IMR-90 (cell line): ENCODE measurements around the gene FAM174B. TPM values are rescaled to one million over a fixed set of nuclear protein-coding genes. Genes with fewer than 3 reads are reported as not detected.

Source experiments
- ATAC-seq: fragments of 200-7000 bp; cut with Tn5 transposase; 2 replicates; pipeline ENCODE4 v1.9.1; 2020; ENCODE audit warnings: low read depth, mild to moderate bottlenecking, moderate library complexity
- BruUV-seq: library from RNA; stranded (reverse); fragments of 400-500 nt; replicated peaks from 2 replicates; lab custom pipeline; 2021; lab: Mats Ljungman, UMichigan
- CTCF ChIA-PET: fragments of 300-600 bp; formaldehyde crosslinking; extraction: SDS; loops from one replicate; lab custom pipeline; 2021; ENCODE audit warnings: antibody characterized with exemption; lab: Yijun Ruan, JAX
- POLR2A ChIA-PET: fragments of 300-600 bp; sonication (Branson Sonifier 250); formaldehyde crosslinking; loops from one replicate; lab custom pipeline; 2022; ENCODE audit warnings: antibody characterized with exemption; ENCODE audit not compliant: unreplicated experiment; lab: Charles Lee
- DNase-seq: peaks from one replicate; pipeline ENCODE4 v3.0.0; 2013
- H2AFZ ChIP-seq: replicated peaks from 2 replicates; pipeline ENCODE3; 2013; ENCODE audit warnings: low read length, mild to moderate bottlenecking; ENCODE audit not compliant: poor library complexity
- H2AK5ac ChIP-seq: 2 replicates; pipeline ENCODE4 v1.6.1; 2013; ENCODE audit warnings: low read depth, low read length, inconsistent platforms
- H2AK9ac ChIP-seq: replicated peaks from 2 replicates; pipeline ENCODE3; 2013; ENCODE audit warnings: mild to moderate bottlenecking, low read depth, low read length, moderate library complexity; ENCODE audit not compliant: poor library complexity
- H2BK120ac ChIP-seq: 2 replicates; pipeline ENCODE4 v1.6.1; 2013; ENCODE audit warnings: low read depth, low read length, inconsistent platforms
- H2BK15ac ChIP-seq: 3 replicates; pipeline ENCODE4 v1.6.1; 2013; ENCODE audit warnings: low read depth, low read length, inconsistent platforms
- H2BK20ac ChIP-seq: 2 replicates; pipeline ENCODE4 v1.6.1; 2013; ENCODE audit warnings: low read depth, mild to moderate bottlenecking, inconsistent platforms, low read length, moderate library complexity
- H2BK5ac ChIP-seq: 2 replicates; pipeline ENCODE4 v1.6.1; 2013; ENCODE audit warnings: mild to moderate bottlenecking, low read depth, low read length, inconsistent platforms; ENCODE audit not compliant: poor library complexity, severe bottlenecking
- H3K14ac ChIP-seq: replicated peaks from 2 replicates; pipeline ENCODE4 v1.6.1; 2013; ENCODE audit warnings: low read depth, low read length, inconsistent platforms
- H3K18ac ChIP-seq: 2 replicates; pipeline ENCODE4 v1.6.1; 2013; ENCODE audit warnings: low read depth, low read length, control low read depth
- H3K23ac ChIP-seq: 2 replicates; pipeline ENCODE4 v1.6.1; 2013; ENCODE audit warnings: low read depth, low read length, inconsistent platforms
- H3K27ac ChIP-seq: 2 replicates; pipeline ENCODE4 v1.5.1; 2013; ENCODE audit warnings: mild to moderate bottlenecking, control low read depth, low read length; ENCODE audit not compliant: insufficient read depth
- H3K27me3 ChIP-seq: 2 replicates; pipeline ENCODE4 v1.6.1; 2013; ENCODE audit warnings: low read length; ENCODE audit not compliant: control insufficient read depth, insufficient read depth
- H3K36me3 ChIP-seq: 2 replicates; pipeline ENCODE4 v1.6.1; 2013; ENCODE audit warnings: low read length, mixed read lengths; ENCODE audit not compliant: control insufficient read depth, insufficient read depth
- H3K4ac ChIP-seq: 2 replicates; pipeline ENCODE4 v1.6.1; 2013; ENCODE audit warnings: low read depth, low read length, inconsistent platforms
- H3K4me1 ChIP-seq: 2 replicates; pipeline ENCODE4 v1.6.1; 2013; ENCODE audit warnings: low read length, mixed read lengths; ENCODE audit not compliant: control insufficient read depth, insufficient read depth
- H3K4me2 ChIP-seq: 2 replicates; pipeline ENCODE4 v1.6.1; 2013; ENCODE audit warnings: low read depth, mild to moderate bottlenecking, control low read depth, low read length, moderate library complexity
- H3K4me3 ChIP-seq: 2 replicates; pipeline ENCODE4 v1.5.1; 2013; ENCODE audit warnings: low read depth, mild to moderate bottlenecking, control low read depth, low read length, moderate library complexity; ENCODE audit not compliant: insufficient read depth
- H3K56ac ChIP-seq: 2 replicates; pipeline ENCODE4 v1.6.1; 2013; ENCODE audit warnings: low read length, inconsistent platforms; ENCODE audit not compliant: insufficient read depth; ENCODE audit errors: extremely low read depth
- H3K79me1 ChIP-seq, 2 experiments: 2 replicates each; pipeline ENCODE4 v1.6.1; 2013; ENCODE audit warnings: low read length in 2 of 2, inconsistent platforms in 1 of 2, low read depth in 1 of 2
- H3K9ac ChIP-seq: 2 replicates; pipeline ENCODE4 v1.6.1; 2013; ENCODE audit warnings: low read depth, low read length, control low read depth
- H3K9me1 ChIP-seq: 2 replicates; pipeline ENCODE4 v1.6.1; 2013; ENCODE audit warnings: low read length, inconsistent platforms; ENCODE audit not compliant: insufficient read depth
- H3K9me3 ChIP-seq: 2 replicates; pipeline ENCODE4 v1.6.1; 2013; ENCODE audit warnings: low read length; ENCODE audit not compliant: control insufficient read depth, insufficient read depth
- H4K20me1 ChIP-seq: 2 replicates; pipeline ENCODE4 v1.6.1; 2013; ENCODE audit warnings: low read length, inconsistent platforms; ENCODE audit not compliant: insufficient read depth
- H4K5ac ChIP-seq: 2 replicates; pipeline ENCODE4 v1.6.1; 2013; ENCODE audit warnings: mild to moderate bottlenecking, low read depth, low read length, control low read depth
- H4K8ac ChIP-seq, 2 experiments: 2 replicates each; pipeline ENCODE4 v1.6.1; 2013; ENCODE audit warnings: low read depth in 2 of 2, low read length in 2 of 2, control low read depth in 1 of 2, inconsistent platforms in 1 of 2
- H4K91ac ChIP-seq: 2 replicates; pipeline ENCODE4 v1.6.1; 2013; ENCODE audit warnings: low read depth, low read length, inconsistent platforms; ENCODE audit not compliant: insufficient read depth
- BHLHE40 ChIP-seq: fragments of 150-350 bp; IDR thresholded peaks from 2 replicates; pipeline ENCODE4 v1.6.1; 2016; ENCODE audit warnings: mild to moderate bottlenecking, low read depth, low read length
- CEBPB ChIP-seq: IDR thresholded peaks from 2 replicates; pipeline ENCODE4 v1.6.1; 2012; ENCODE audit warnings: low read depth, low read length, improper control_type of control experiment
- CHD1 ChIP-seq: IDR thresholded peaks from 2 replicates; pipeline ENCODE4 v1.6.1; 2012; ENCODE audit warnings: low read depth, low read length, improper control_type of control experiment
- CTCF ChIP-seq: conservative IDR thresholded peaks from 2 replicates; pipeline ENCODE4 v1.5.1; 2012; ENCODE audit warnings: mild to moderate bottlenecking, low read depth, low read length, improper control_type of control experiment
- ELK1 ChIP-seq: fragments of 150-350 bp; IDR thresholded peaks from 2 replicates; pipeline ENCODE4 v1.6.1; 2016; ENCODE audit warnings: low read depth, mild to moderate bottlenecking, low read length, moderate library complexity, borderline replicate concordance
- FOS ChIP-seq: fragments of 150-350 bp; IDR thresholded peaks from 2 replicates; pipeline ENCODE4 v1.6.1; 2016; ENCODE audit warnings: low read depth, low read length
- MAFK ChIP-seq: IDR thresholded peaks from 2 replicates; pipeline ENCODE4 v1.6.1; 2012; ENCODE audit warnings: low read depth, low read length, improper control_type of control experiment
- MAZ ChIP-seq: IDR thresholded peaks from 2 replicates; pipeline ENCODE4 v1.6.1; 2012; ENCODE audit warnings: low read depth, mild to moderate bottlenecking, low read length, improper control_type of control experiment, moderate library complexity, borderline replicate concordance
- MXI1 ChIP-seq: IDR thresholded peaks from 2 replicates; pipeline ENCODE4 v1.6.1; 2012; ENCODE audit warnings: low read depth, mild to moderate bottlenecking, low read length, moderate library complexity, borderline replicate concordance
- NFE2L2 ChIP-seq: fragments of 150-350 bp; IDR thresholded peaks from 2 replicates; pipeline ENCODE4 v1.6.1; 2016; ENCODE audit warnings: low read depth, mild to moderate bottlenecking, low read length
- POLR2A ChIP-seq: IDR thresholded peaks from 2 replicates; pipeline ENCODE4 v1.6.1; 2012; ENCODE audit warnings: mild to moderate bottlenecking, low read depth, low read length
- RAD21 ChIP-seq: IDR thresholded peaks from 2 replicates; pipeline ENCODE4 v1.6.1; 2012; ENCODE audit warnings: low read length, improper control_type of control experiment
- RCOR1 ChIP-seq: IDR thresholded peaks from 2 replicates; pipeline ENCODE4 v1.6.1; 2012; ENCODE audit warnings: mild to moderate bottlenecking, low read length, improper control_type of control experiment; ENCODE audit not compliant: insufficient replicate concordance
- RFX5 ChIP-seq: IDR thresholded peaks from 2 replicates; pipeline ENCODE4 v1.8.0; 2012; ENCODE audit warnings: low read depth, mild to moderate bottlenecking, low read length, moderate library complexity
- SMC3 ChIP-seq: fragments of 150-350 bp; IDR thresholded peaks from 2 replicates; pipeline ENCODE4 v1.6.1; 2016; ENCODE audit warnings: low read depth, mild to moderate bottlenecking, antibody characterized with exemption, low read length, moderate library complexity
- USF2 ChIP-seq: fragments of 150-350 bp; IDR thresholded peaks from 2 replicates; pipeline ENCODE4 v1.6.1; 2017; ENCODE audit warnings: mild to moderate bottlenecking, antibody characterized with exemption, low read length, low read depth
- WGBS, 2 experiments: methylation state at CpG; one replicate each; pipeline versions ENCODE4 v1.1.5 to v1.1.7; 2013; ENCODE audit warnings: missing lambda C conversion rate in 2 of 2; ENCODE audit not compliant: insufficient read length in 1 of 2; ENCODE audit errors: extremely low coverage in 2 of 2; 5-methylcytosine and 5-hydroxymethylcytosine counted together
- dilution Hi-C: fragments of 300-500 bp; cut with HindIII; formaldehyde crosslinking; loops from one replicate; pipeline ENCODE4 v1.14.3; 2018; ENCODE audit warnings: low sequenced_read_pairs; ENCODE audit not compliant: unreplicated experiment
- in situ Hi-C: fragments of 300-500 bp; cut with MboI; formaldehyde crosslinking; loops from 3 replicates; pipeline ENCODE4 v1.14.3; 2019; ENCODE audit warnings: low sequenced_read_pairs, inconsistent platforms, mixed read lengths
- intact Hi-C: fragments of 100-400 bp; cut with micrococcal nuclease; formaldehyde crosslinking; loops from 2 replicates; pipeline ENCODE4 v1.10.0; 2022
- polyA plus RNA-seq, 3 experiments: library from polyadenylated mRNA; depleted of rRNA; stranded (reverse); fragments of >200 nt; gene quantifications; 2 replicates each; pipeline ENCODE4 v1.2.3, GENCODE V29; 2012; ENCODE audit warnings: low replicate concordance in 1 of 3
- total RNA-seq: library from RNA; depleted of rRNA; stranded (reverse); fragments of >200 nt; gene quantifications from 2 replicates; pipeline ENCODE4 v1.2.3, GENCODE V29; 2012

Gene FAM174B
- total and polyA plus RNA-seq, 2 of the 4 experiments (the other 2 are of a cell fraction): 0.18 to 0.56 TPM

- Histone ChIP-seq H4K20me1 (no peaks in the 10 kb centered on the region), H3K9me3 (no peaks in the 10 kb centered on the region), H2BK15ac (no peak overlapping the region), H3K4ac (no peak overlapping the region), H3K14ac (no peak overlapping the region), H2AK9ac (no peak overlapping the region), H3K4me2 (no peak overlapping the region), H2BK5ac (no peak overlapping the region), H3K79me1 (no peaks in the 10 kb centered on the region), H3K9ac (no peak overlapping the region), H2BK20ac (no peak overlapping the region), H2AK5ac (no peak overlapping the region), H3K9me1 (no peaks in the 10 kb centered on the region), H2AFZ (no peak overlapping the region), H3K56ac (no peak overlapping the region), H3K27me3 (no peaks in the 10 kb centered on the region; the same call in 1 of the 2 replicates), H2BK120ac (no peak overlapping the region), H3K23ac (no peak overlapping the region), H3K4me1 (no peaks in the 10 kb centered on the region), H3K18ac (no peak overlapping the region), H3K36me3 (no peaks in the 10 kb centered on the region), H4K91ac (no peak overlapping the region), H4K5ac (no peak overlapping the region), H3K4me3 (no peak overlapping the region), H4K8ac (no peak overlapping the region), H3K27ac (no peak overlapping the region)
- 57% methylated on average over 3 of the region's 8 CpGs; no CpG with 5 or more reads in 1 of the 2 experiments for WGBS, 2 experiments
- ChIA-PET POLR2A (no interaction called here), CTCF (no interaction called here)
- TF ChIP-seq NFE2L2 (no peak), ELK1 (no peak), CEBPB (no peak), RFX5 (no peak), POLR2A (no peak), BHLHE40 (no peak), MAZ (no peak), RAD21 (no peak), RCOR1 (no peak), MXI1 (no peak), FOS (no peak), MAFK (no peak), CTCF (no peak), SMC3 (no peak), USF2 (no peak), CHD1 (no peak)
- intact Hi-C loops (no loop called here), in situ Hi-C loops (no loop called here), dilution Hi-C loops (no loop called here)
- no peak for ATAC-seq
- BruUV-seq: no TSS peak
- DNase-seq: no peak
Measured at GRCh38 chr15:92586383-92586942, 69.1 kb downstream of the FAM174B start.
